HepG2 (cell line): ENCODE results near the gene KLHDC4. TPM values are rescaled to one million over a fixed set of nuclear protein-coding genes. Genes with fewer than 3 reads are reported as not detected.
A peak's percentile ranks its signal among the peaks of the same experiment; 100 is the strongest.

Source experiments
- AKAP8 ChIP-seq: sonication (generic); formaldehyde crosslinking; IDR thresholded peaks from 2 replicates; pipeline ENCODE4 v1.5.1; 2020; ENCODE audit warnings: mild to moderate bottlenecking, missing genetic modification reagents
- ATF3 ChIP-seq: sonication (generic); formaldehyde crosslinking; IDR thresholded peaks from 2 replicates; pipeline ENCODE4 v1.4.0; 2020; ENCODE audit warnings: missing genetic modification reagents
- CENPX ChIP-seq: sonication (generic); formaldehyde crosslinking; IDR thresholded peaks from 2 replicates; pipeline ENCODE4 v1.9.0; 2021; ENCODE audit warnings: mild to moderate bottlenecking, missing genetic modification reagents, moderate library complexity
- HMG20B ChIP-seq: conservative IDR thresholded peaks from 2 replicates; pipeline ENCODE4 v1.6.1; 2016; ENCODE audit warnings: missing genetic modification reagents, missing compliant biosample characterization
- JDP2 ChIP-seq: sonication (generic); formaldehyde crosslinking; IDR thresholded peaks from 2 replicates; pipeline ENCODE4 v1.8.1; 2022; ENCODE audit warnings: missing genetic modification reagents, borderline replicate concordance
- KDM5A ChIP-seq: fragments of 200-600 bp; sonication (generic); IDR thresholded peaks from 2 replicates; pipeline ENCODE4 v1.7.0; 2018; ENCODE audit warnings: antibody characterized with exemption, mild to moderate bottlenecking, low read length, borderline replicate concordance
- KLF12 ChIP-seq: sonication (generic); formaldehyde crosslinking; IDR thresholded peaks from 2 replicates; pipeline ENCODE4 v1.4.0; 2020; ENCODE audit warnings: missing genetic modification reagents, borderline replicate concordance
- KMT2A ChIP-seq: sonication (generic); formaldehyde crosslinking; IDR thresholded peaks from 2 replicates; pipeline ENCODE4 v1.4.0; 2020; ENCODE audit warnings: missing genetic modification reagents
- NR2F6 ChIP-seq, 2 experiments: IDR thresholded peaks; 2 replicates each; pipeline ENCODE4 v1.6.1; 2016; ENCODE audit warnings: antibody characterized with exemption in 1 of 2, mild to moderate bottlenecking in 1 of 2
- SMYD3 ChIP-seq: sonication (generic); formaldehyde crosslinking; IDR thresholded peaks from 2 replicates; pipeline ENCODE4 v1.8.1; 2023; ENCODE audit warnings: mild to moderate bottlenecking, missing genetic modification reagents
- SNAI1 ChIP-seq: sonication (generic); formaldehyde crosslinking; IDR thresholded peaks from 2 replicates; pipeline ENCODE4 v1.5.0; 2020; ENCODE audit warnings: mild to moderate bottlenecking, missing genetic modification reagents, borderline replicate concordance
- SRF ChIP-seq: IDR thresholded peaks from 2 replicates; pipeline ENCODE4 v1.6.1; 2011; ENCODE audit warnings: mild to moderate bottlenecking, low read depth, low read length, moderate library complexity
- ZNF207 ChIP-seq: fragments of 450-650 bp; IDR thresholded peaks from 2 replicates; pipeline ENCODE4 v1.6.1; 2016; ENCODE audit warnings: antibody characterized with exemption, borderline replicate concordance
- ZNF225 ChIP-seq: sonication (generic); formaldehyde crosslinking; IDR thresholded peaks from 2 replicates; pipeline ENCODE4 v1.4.0; 2020; ENCODE audit warnings: mild to moderate bottlenecking, missing genetic modification reagents
- ZNF362 ChIP-seq: sonication (generic); formaldehyde crosslinking; IDR thresholded peaks from 2 replicates; pipeline ENCODE4 v1.4.0; 2020; ENCODE audit warnings: missing genetic modification reagents, mild to moderate bottlenecking, borderline replicate concordance
- ZNF484 ChIP-seq: sonication (generic); formaldehyde crosslinking; IDR thresholded peaks from 2 replicates; pipeline ENCODE4 v1.5.1; 2020; ENCODE audit warnings: mild to moderate bottlenecking, low read depth, missing genetic modification reagents, borderline replicate concordance
- ZNF501 ChIP-seq: sonication (generic); formaldehyde crosslinking; IDR thresholded peaks from 2 replicates; pipeline ENCODE4 v1.5.1; 2020; ENCODE audit warnings: mild to moderate bottlenecking, moderate library complexity, missing genetic modification reagents
- ZNF589 ChIP-seq: sonication (generic); formaldehyde crosslinking; conservative IDR thresholded peaks from 2 replicates; pipeline ENCODE4 v1.8.0; 2022; ENCODE audit warnings: mild to moderate bottlenecking, moderate library complexity, missing genetic modification reagents
- ZNF720 ChIP-seq: sonication (generic); formaldehyde crosslinking; IDR thresholded peaks from 2 replicates; pipeline ENCODE4 v1.4.0; 2020; ENCODE audit warnings: missing genetic modification reagents
- ZNF747 ChIP-seq: sonication (generic); formaldehyde crosslinking; IDR thresholded peaks from 2 replicates; pipeline ENCODE4 v1.8.1; 2023; ENCODE audit warnings: missing genetic modification reagents, mild to moderate bottlenecking, borderline replicate concordance
- polyA plus RNA-seq, 8 experiments: library from polyadenylated mRNA; depleted of rRNA in 3 of 8; stranded (reverse) in 7 of 8; unstranded in 1 of 8; fragments of >200 nt; fragmentation: Illumina TruSeq in 4 of 8; extraction: Trizol in 4 of 8; gene quantifications; 2 replicates each; pipeline versions ENCODE4 v1.2.1 to v1.2.3, GENCODE V29; 2011 to 2016; ENCODE audit warnings: low read depth in 4 of 8, missing spikeins in 1 of 8, mixed read lengths in 1 of 8; ENCODE audit not compliant: insufficient read depth in 1 of 8
- total RNA-seq, 5 experiments: library from RNA; depleted of rRNA; stranded (reverse); fragments of >200 nt; fragmentation: Illumina TruSeq; extraction: Trizol; gene quantifications; 2 replicates each; pipeline ENCODE4 v1.2.3, GENCODE V29; 2016; ENCODE audit warnings: low read depth in 1 of 5
- TF ChIP-seq, protein P1 (sequence below): sonication (generic); formaldehyde crosslinking; IDR thresholded peaks from 2 replicates; pipeline ENCODE4 v1.4.0; 2020; ENCODE audit warnings: missing genetic modification reagents, borderline replicate concordance
- TF ChIP-seq, protein P2 (sequence below): sonication (generic); formaldehyde crosslinking; conservative IDR thresholded peaks from 2 replicates; pipeline ENCODE4 v1.8.0; 2022; ENCODE audit warnings: mild to moderate bottlenecking, moderate library complexity, missing genetic modification reagents

KLHDC4 gene
- total and polyA plus RNA-seq, 2 of the 13 experiments (the other 11 are each of a cell fraction or from before 2014, with no cell fraction given): 18.7 to 31.8 TPM

GRCh38 chr16:87789437-87790291, 23.9 kb upstream of the KLHDC4 start (continued):
- 0 out of 2 replicates have a peak, but pooled peaks have one; percentile 15 for TF ChIP-seq KLF12 (CRISPR knock-in tag)
- peak; percentile 41; the same call in 1 of the 2 replicates for TF ChIP-seq KMT2A (CRISPR knock-in tag)
- no peak for TF ChIP-seq ZNF720
- TF ChIP-seq ZNF589 (CRISPR knock-in tag): no peak; the same call in 1 of the 2 replicates
- TF ChIP-seq SMYD3 (CRISPR knock-in tag): no peak
- no peak for TF ChIP-seq JDP2 (CRISPR knock-in tag)
- TF ChIP-seq, protein P1, sequence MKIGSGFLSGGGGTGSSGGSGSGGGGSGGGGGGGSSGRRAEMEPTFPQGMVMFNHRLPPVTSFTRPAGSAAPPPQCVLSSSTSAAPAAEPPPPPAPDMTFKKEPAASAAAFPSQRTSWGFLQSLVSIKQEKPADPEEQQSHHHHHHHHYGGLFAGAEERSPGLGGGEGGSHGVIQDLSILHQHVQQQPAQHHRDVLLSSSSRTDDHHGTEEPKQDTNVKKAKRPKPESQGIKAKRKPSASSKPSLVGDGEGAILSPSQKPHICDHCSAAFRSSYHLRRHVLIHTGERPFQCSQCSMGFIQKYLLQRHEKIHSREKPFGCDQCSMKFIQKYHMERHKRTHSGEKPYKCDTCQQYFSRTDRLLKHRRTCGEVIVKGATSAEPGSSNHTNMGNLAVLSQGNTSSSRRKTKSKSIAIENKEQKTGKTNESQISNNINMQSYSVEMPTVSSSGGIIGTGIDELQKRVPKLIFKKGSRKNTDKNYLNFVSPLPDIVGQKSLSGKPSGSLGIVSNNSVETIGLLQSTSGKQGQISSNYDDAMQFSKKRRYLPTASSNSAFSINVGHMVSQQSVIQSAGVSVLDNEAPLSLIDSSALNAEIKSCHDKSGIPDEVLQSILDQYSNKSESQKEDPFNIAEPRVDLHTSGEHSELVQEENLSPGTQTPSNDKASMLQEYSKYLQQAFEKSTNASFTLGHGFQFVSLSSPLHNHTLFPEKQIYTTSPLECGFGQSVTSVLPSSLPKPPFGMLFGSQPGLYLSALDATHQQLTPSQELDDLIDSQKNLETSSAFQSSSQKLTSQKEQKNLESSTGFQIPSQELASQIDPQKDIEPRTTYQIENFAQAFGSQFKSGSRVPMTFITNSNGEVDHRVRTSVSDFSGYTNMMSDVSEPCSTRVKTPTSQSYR (CRISPR knock-in tag): peak; percentile 52; the same call in 1 of the 2 replicates
- TF ChIP-seq NR2F6 (IDR thresholded peaks at IDR 0.05): peak; percentile 65
- peak; percentile 82 for TF ChIP-seq NR2F6 (CRISPR knock-in tag; IDR thresholded peaks at IDR 0.05)
- TF ChIP-seq ZNF747: peak; percentile 25; the same call in 1 of the 2 replicates
- TF ChIP-seq ZNF501 (CRISPR knock-in tag): no peak
- TF ChIP-seq SNAI1 (CRISPR knock-in tag): no peak
- TF ChIP-seq ZNF207: no peak
- no peak for TF ChIP-seq CENPX (CRISPR knock-in tag)
- 0 out of 2 replicates have a peak, but pooled peaks have one; percentile 36 for TF ChIP-seq AKAP8
- TF ChIP-seq, protein P2, sequence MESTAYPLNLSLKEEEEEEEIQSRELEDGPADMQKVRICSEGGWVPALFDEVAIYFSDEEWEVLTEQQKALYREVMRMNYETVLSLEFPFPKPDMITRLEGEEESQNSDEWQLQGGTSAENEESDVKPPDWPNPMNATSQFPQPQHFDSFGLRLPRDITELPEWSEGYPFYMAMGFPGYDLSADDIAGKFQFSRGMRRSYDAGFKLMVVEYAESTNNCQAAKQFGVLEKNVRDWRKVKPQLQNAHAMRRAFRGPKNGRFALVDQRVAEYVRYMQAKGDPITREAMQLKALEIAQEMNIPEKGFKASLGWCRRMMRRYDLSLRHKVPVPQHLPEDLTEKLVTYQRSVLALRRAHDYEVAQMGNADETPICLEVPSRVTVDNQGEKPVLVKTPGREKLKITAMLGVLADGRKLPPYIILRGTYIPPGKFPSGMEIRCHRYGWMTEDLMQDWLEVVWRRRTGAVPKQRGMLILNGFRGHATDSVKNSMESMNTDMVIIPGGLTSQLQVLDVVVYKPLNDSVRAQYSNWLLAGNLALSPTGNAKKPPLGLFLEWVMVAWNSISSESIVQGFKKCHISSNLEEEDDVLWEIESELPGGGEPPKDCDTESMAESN (CRISPR knock-in tag): no peak
- TF ChIP-seq KDM5A: no peak
- TF ChIP-seq ZNF225: peak; percentile 40; the same call in 1 of the 2 replicates
- TF ChIP-seq ZNF484 (CRISPR knock-in tag): peak; percentile 31; the same call in 1 of the 2 replicates
- no peak for TF ChIP-seq HMG20B (CRISPR knock-in tag)
- TF ChIP-seq ZNF362 (CRISPR knock-in tag): peak; percentile 49; the same call in 1 of the 2 replicates
- no peak for TF ChIP-seq SRF
- TF ChIP-seq ATF3 (CRISPR knock-in tag): no peak; the same call in 1 of the 2 replicates
